HFF-Myc (cell line): ENCODE measurements around the gene RHOC.

Source experiments
- DNase-seq: peaks from one replicate; pipeline ENCODE4 v3.0.0-alpha.2; 2011; ENCODE audit warnings: low read depth; ENCODE audit errors: extremely low read depth
- H3K4me3 ChIP-seq: replicated peaks from 2 replicates; pipeline ENCODE4 v1.5.1; 2011; ENCODE audit warnings: low read depth, mild to moderate bottlenecking, control low read depth, low read length
- TF ChIP-seq, protein P1 (sequence below): IDR thresholded peaks from 2 replicates; pipeline ENCODE4 v1.5.1; 2012; ENCODE audit warnings: mild to moderate bottlenecking, low read depth, low read length, control low read depth; ENCODE audit errors: missing control alignments

RHOC gene

GRCh38 chr1:112706505-112707220, at the start of gene RHOC:
Gene RHOC (minus strand): TSS chr1:112707127. CDS start chr1:112703799, 3,328 bp downstream.
- H3K4me3 ChIP-seq, result peak within 1 kb of the TSS; percentile 89
- no peak for DNase-seq
- TF ChIP-seq, protein P1, sequence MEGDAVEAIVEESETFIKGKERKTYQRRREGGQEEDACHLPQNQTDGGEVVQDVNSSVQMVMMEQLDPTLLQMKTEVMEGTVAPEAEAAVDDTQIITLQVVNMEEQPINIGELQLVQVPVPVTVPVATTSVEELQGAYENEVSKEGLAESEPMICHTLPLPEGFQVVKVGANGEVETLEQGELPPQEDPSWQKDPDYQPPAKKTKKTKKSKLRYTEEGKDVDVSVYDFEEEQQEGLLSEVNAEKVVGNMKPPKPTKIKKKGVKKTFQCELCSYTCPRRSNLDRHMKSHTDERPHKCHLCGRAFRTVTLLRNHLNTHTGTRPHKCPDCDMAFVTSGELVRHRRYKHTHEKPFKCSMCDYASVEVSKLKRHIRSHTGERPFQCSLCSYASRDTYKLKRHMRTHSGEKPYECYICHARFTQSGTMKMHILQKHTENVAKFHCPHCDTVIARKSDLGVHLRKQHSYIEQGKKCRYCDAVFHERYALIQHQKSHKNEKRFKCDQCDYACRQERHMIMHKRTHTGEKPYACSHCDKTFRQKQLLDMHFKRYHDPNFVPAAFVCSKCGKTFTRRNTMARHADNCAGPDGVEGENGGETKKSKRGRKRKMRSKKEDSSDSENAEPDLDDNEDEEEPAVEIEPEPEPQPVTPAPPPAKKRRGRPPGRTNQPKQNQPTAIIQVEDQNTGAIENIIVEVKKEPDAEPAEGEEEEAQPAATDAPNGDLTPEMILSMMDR, result no peak

DNA sequence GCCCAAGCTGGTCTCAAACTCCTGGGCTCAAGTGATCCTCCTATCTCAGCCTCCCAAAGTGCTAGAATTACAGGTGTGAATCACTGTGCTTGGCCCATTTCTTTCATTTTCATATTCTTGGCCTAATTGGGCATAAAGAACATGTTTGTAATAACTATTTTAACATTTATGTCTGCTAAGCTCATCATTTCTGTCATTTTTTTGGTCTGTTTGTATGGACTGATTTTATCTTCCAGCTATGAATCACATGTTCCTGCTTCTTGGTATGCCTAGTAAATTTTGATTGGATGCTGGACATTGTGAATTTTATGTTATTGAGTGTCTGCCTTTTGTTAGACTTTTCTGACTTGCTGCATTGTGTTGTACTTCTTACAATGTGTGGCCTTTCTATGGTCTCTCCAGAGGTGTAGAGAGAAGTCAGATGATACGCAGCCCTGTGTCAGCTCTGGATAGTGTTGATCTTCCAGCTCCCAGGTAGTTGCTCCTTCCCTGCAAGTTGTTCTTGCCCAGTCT, 47.2 kb upstream of the RHOC start:
- no peak overlapping the region for H3K4me3 ChIP-seq
- TF ChIP-seq, protein P1, result no peak
- DNase-seq, result no peak

DNA sequence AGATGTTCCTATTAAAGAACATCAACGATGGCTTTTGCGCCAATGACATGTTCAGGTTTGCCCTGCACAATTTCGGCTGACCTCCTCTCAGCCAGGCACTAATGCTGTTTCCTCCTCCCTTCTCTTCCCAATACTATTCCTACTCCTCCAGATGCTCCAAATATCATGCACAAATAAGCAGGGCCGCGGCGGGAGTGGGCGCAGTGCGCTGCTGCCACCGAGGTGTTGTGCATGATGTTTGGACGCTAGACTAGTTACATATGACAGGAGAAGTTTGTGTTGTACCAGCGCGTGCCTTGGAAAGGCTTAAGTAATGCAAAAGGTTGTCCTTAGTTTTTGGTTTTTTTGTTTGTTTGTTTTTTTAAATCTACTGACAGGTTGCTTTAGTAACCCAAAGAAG, 41.5 kb upstream of the RHOC start:
- H3K4me3 ChIP-seq, result no peak overlapping the region
- TF ChIP-seq, protein P1, result no peak
- no peak for DNase-seq

DNA sequence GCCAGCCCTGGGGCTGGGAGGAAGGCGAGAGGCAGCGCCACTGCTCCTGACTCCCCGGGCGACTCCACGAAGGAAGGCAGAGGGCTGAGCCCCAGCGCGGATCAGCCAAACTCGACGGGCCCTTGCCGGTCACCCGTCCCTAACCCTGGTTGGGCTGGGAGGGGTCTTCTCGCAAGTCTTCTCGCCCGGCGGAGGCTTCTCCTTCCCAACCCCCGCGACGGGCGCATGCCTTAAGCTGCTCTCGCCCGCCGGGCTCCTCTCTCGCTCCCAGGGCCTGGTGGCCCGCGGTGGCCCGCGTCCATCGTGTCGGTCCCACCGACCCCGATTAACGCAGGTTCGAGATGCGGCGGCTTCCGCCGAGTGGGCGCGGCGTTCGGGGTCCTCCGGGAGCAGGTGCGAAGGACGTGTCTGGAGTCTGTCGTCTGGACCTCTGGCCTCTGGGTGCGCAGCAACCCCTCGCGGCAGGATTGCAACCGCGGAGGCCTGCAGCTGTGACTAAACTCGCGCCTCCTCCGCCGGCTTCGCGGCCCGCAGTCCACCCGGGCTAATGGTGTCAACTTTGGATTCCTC, 37.2 kb upstream of the RHOC start:
- no peak for DNase-seq

DNA sequence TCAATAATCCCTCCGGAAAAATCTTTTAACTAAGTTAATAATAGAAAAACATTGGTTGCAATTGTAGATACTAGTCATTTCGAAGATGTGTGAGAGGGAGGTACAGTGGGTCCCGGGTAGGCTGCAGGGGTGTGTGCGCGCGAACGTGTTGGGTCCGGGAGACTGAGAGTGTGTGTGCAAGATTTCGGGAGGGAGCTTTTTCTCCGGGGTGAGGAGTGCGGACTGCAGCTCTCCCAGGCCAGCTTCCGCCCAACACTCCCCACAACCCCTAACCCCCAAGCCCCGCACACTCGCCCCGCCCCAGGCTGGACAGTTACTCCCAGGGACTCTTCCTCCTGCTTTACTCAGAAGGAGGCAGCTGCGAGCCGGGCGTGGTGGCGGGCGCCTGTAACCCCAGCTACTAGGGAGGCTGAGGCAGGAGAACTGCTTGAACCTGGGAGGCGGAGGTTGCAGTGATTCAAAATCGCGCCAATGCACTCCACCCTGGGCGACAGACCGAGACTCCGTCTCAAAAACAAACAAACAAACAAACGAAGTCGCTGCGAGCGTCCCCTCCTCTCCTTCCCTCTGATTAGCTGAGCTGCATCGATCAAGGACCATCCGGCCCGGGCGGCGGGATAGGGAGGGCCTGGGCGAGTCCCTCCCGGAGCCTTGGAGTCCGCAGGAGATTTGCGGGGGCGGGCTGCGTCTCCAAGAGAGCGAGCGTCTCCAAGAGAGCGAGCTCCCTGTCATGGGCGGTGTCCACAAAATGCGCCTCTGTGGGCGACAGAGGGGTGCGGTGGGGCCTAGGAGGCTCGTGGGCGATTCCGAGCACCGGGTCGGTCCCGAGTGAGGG, 36.5 kb upstream of the RHOC start:
- TF ChIP-seq, protein P1, result no peak
- H3K4me3 ChIP-seq, result peak overlapping the region; percentile 31
- DNase-seq, result no peak

More for the DNA sequence above, 37.2 kb upstream of the RHOC start:
- H3K4me3 ChIP-seq, result peak overlapping the region; percentile 31
- TF ChIP-seq, protein P1, result peak; percentile 44

- no peak for DNase-seq
- H3K4me3 ChIP-seq, result no peak overlapping the region
- TF ChIP-seq, protein P1, result no peak
These were observed 30.6 kb upstream of the RHOC start for GRCh38 chr1:112737573-112737972.
